ENCODE measurements around the gene SLC25A12. TPM values are rescaled to one million over a fixed set of nuclear protein-coding genes. Genes with fewer than 3 reads are reported as not detected.

SLC25A12 gene
- total RNA-seq, 4 donors from 2014 or later, result 18.5 to 37.4 (median 24.9) TPM

GRCh38 chr2:171846894-171847293 is 47.1 kb downstream of the SLC25A12 start:
- no peak overlapping the region for H3K4me3 ChIP-seq
- no peak overlapping the region for H3K27ac ChIP-seq
- no peak for DNase-seq (ENCODE audit: low spot score in 2 of 2)

GRCh38 chr2:171841996-171842395 is 52.0 kb downstream of the SLC25A12 start:
- Histone ChIP-seq H3K36me3 (peaks cover 18% of the 10 kb centered on the region), H3K27ac (no peak overlapping the region), H3K27me3 (no peaks in the 10 kb centered on the region), H3K9me3 (no peaks in the 10 kb centered on the region), H3K4me1 (no peaks in the 10 kb centered on the region), H3K4me3 (no peak overlapping the region)
- no peak for TF ChIP-seq CTCF (IDR thresholded peaks at IDR 0.05)
- TF ChIP-seq POLR2AphosphoS5 (IDR thresholded peaks at IDR 0.05), result no peak
- TF ChIP-seq EP300 (IDR thresholded peaks at IDR 0.05), result no peak
- TF ChIP-seq POLR2A (IDR thresholded peaks at IDR 0.05), result no peak
- no peak for DNase-seq (ENCODE audit: low spot score in 2 of 2)
- 95% methylated on average over 2 of the region's 2 CpGs for WGBS

More at GRCh38 chr2:171846894-171847293, 47.1 kb downstream of the SLC25A12 start:
- no peak for TF ChIP-seq CTCF (IDR thresholded peaks at IDR 0.05)
- no peak for TF ChIP-seq EP300 (IDR thresholded peaks at IDR 0.05)
- no peak for TF ChIP-seq POLR2AphosphoS5 (IDR thresholded peaks at IDR 0.05)
- no peak for TF ChIP-seq POLR2A (IDR thresholded peaks at IDR 0.05)
- no peaks in the 10 kb centered on the region for H3K9me3 ChIP-seq
- no peaks in the 10 kb centered on the region for H3K4me1 ChIP-seq
- peaks cover 15% of the 10 kb centered on the region for H3K36me3 ChIP-seq
- H3K27me3 ChIP-seq, result no peaks in the 10 kb centered on the region

- Histone ChIP-seq H3K9me3 (no peaks in the 10 kb centered on the region), H3K27me3 (no peaks in the 10 kb centered on the region), H3K27ac (no peak overlapping the region), H3K4me3 (no peak overlapping the region), H3K4me1 (no peaks in the 10 kb centered on the region), H3K36me3 (peaks cover 50% of the 10 kb centered on the region)
- 41% methylated on average over 2 of the region's 2 CpGs for WGBS
- DNase-seq (ENCODE audit: low spot score in 2 of 2), result no peak
- TF ChIP-seq EP300 (IDR thresholded peaks at IDR 0.05) (no peak), POLR2A (IDR thresholded peaks at IDR 0.05) (no peak), CTCF (IDR thresholded peaks at IDR 0.05) (no peak), POLR2AphosphoS5 (IDR thresholded peaks at IDR 0.05) (no peak)
Observed at GRCh38 chr2:171837736-171838135, 56.3 kb downstream of the SLC25A12 start.

DNA sequence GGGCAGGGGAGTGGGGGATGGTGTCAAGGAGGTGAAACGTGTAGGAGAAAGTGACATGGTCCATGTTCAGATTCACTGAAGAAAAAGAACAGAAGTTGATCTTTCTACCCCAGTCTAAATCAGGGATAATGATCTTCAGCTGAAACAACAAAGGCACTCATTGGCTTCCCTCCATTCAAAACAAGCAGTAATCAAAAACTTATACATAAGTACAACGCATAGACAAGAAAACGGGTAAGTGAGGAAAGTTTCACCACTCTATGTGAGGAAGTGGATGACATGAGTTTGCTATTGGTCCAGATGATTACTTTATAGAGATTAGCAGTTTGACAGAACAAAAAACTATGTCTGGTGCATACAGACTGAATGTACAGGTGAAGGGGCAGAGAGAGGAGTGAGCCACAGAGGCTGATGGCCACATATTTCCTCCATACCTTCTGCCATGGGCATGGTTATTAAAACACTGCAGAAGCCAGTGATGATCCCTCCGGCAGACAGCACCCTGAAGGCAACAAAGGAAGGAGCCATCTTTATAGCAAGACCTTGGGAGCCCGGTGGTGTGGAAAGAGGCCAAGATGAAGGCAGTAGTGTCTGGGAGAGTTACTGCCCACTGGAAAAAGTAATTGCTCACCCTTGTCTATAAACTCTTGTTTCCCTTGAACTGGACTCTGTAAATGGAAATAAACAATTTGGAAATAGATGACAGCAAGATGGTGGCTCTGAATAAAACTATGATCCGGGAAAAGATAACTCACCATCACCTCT is 57.7 kb downstream of the SLC25A12 start:
- Histone ChIP-seq H3K4me3 (no peak overlapping the region), H3K9me3 (no peaks in the 10 kb centered on the region), H3K27ac (no peak overlapping the region), H3K4me1 (no peaks in the 10 kb centered on the region), H3K36me3 (peaks cover 50% of the 10 kb centered on the region), H3K27me3 (no peaks in the 10 kb centered on the region)
- TF ChIP-seq EP300 (IDR thresholded peaks at IDR 0.05) (no peak), CTCF (IDR thresholded peaks at IDR 0.05) (no peak), POLR2AphosphoS5 (IDR thresholded peaks at IDR 0.05) (no peak), POLR2A (IDR thresholded peaks at IDR 0.05) (no peak)
- no peak for DNase-seq (ENCODE audit: low spot score in 2 of 2)
- WGBS, result 84% methylated on average over 6 of the region's 6 CpGs

GRCh38 chr2:171835386-171835785 is 58.7 kb downstream of the SLC25A12 start:
- H3K4me1 ChIP-seq, result no peaks in the 10 kb centered on the region
- no peak overlapping the region for H3K4me3 ChIP-seq
- no peaks in the 10 kb centered on the region for H3K27me3 ChIP-seq
- DNase-seq (ENCODE audit: low spot score in 2 of 2), result no peak
- 85% methylated on average over 4 of the region's 4 CpGs for WGBS
- H3K27ac ChIP-seq, result no peak overlapping the region
- H3K9me3 ChIP-seq, result no peaks in the 10 kb centered on the region
- H3K36me3 ChIP-seq, result peaks cover 59% of the 10 kb centered on the region
- no peak for TF ChIP-seq POLR2A (IDR thresholded peaks at IDR 0.05)

All from suprapubic skin (tissue), 4 donors.